HG03354 (cell line): ENCODE data around the gene ADCY10.

ENCODE experiments used
- ATAC-seq: cut with Tn5 transposase; IDR thresholded peaks from one replicate; pipeline ENCODE4 v1.9.1; 2021; ENCODE audit warnings: mild to moderate bottlenecking; ENCODE audit not compliant: unreplicated experiment, poor library complexity, severe bottlenecking

ADCY10 gene

GRCh38 chr1:167764458-167765330, 149.2 kb downstream of the ADCY10 start:
- ATAC-seq = no peak

- no peak for ATAC-seq
These were observed 150.3 kb downstream of the ADCY10 start for GRCh38 chr1:167763525-167764220.

- ATAC-seq = no peak
These were observed 151.7 kb downstream of the ADCY10 start for GRCh38 chr1:167762061-167762746.

GRCh38 chr1:167761400-167761799, 152.5 kb downstream of the ADCY10 start:
- no peak for ATAC-seq
